GM19395 (cell line): Measurements from ENCODE around the gene MYMX.
"Not testable (repeated sequence)": the region's sequence is repeated elsewhere in the genome, so short reads cannot be mapped to it uniquely, and the experiment has no call there.

Experiments used
- ATAC-seq: cut with Tn5 transposase; IDR thresholded peaks from one replicate; pipeline ENCODE4 v1.9.1; 2021; ENCODE audit warnings: mild to moderate bottlenecking, moderate library complexity; ENCODE audit not compliant: unreplicated experiment

The MYMX gene

GRCh38 chr6:44230034-44230675 is 13.4 kb downstream of the MYMX start:
- ATAC-seq, result no peak

DNA sequence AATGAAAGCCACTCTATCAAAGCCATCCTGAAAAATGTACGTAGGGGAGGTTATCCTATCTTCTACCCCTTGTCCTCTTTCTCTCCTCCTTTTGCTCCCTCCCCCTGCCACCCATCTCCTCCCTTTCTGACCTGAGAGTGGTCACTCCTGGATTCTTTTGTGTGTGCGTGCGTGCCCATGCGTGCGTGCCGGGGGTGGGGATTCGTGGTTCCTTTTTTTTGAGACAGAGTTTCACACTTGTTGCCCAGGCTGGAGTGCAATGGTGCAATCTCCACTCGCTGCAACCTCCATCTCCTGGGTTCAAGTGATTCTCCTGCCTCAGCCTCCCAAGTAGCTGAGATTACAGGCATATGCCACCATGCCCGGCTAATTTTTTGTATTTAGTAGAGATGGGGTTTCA is 14.7 kb downstream of the MYMX start:
- not testable (repeated sequence) for ATAC-seq

DNA sequence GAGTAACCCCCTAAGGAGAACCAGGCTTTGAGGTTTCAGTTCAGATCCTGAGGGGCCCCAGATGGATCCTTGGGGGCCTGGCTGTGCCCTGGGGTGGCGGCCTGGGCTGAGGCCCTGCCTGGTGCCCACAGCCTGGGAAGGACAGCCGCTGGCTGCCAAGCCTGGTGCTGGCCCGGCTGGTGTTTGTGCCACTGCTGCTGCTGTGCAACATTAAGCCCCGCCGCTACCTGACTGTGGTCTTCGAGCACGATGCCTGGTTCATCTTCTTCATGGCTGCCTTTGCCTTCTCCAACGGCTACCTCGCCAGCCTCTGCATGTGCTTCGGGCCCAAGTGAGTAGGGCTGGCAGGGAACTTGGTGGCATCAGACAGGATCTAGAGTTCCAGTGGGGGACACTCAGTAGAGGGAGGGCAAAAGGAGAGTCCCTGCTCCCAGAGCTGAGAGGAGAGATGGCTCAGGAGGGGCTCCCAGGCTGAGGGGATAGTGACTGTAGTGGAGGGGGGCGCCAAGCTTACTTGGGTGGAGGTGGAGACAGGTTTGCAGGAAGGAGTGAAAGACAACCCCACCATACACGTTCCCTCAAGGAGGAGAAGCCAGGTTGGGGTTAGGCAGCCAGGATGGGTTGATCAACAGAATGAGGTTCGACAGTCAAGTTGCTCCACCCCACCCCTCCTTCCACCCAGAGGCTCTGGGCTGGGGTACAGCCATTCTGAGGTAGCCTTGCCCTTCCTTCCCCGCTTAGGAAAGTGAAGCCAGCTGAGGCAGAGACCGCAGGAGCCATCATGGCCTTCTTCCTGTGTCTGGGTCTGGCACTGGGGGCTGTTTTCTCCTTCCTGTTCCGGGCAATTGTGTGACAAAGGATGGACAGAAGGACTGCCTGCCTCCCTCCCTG is 16.2 kb downstream of the MYMX start:
- no peak for ATAC-seq

- ATAC-seq, result no peak
These were observed 16.9 kb downstream of the MYMX start for GRCh38 chr6:44233567-44234100.

GRCh38 chr6:44234101-44235025 is 17.6 kb downstream of the MYMX start:
- ATAC-seq, result no peak

DNA sequence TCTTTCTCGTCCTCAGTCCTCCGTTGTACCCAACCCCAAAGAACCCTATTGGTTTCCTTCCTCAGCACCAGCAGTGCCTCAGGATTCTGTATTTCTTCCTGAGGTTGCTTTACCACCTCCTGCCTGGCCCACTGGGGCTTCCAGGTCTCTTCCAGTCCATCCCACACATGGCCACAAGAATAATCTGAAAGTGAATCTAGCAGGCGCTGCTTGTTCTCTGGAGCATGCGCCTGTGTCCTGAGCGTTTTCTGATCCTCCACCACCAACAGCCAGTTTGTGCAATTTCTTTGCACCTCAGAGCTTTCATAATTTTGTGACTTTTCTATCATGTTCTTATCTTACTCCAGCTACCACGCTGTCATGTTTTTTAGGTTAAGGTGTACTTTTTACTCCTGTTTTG is 18.5 kb downstream of the MYMX start:
- no peak for ATAC-seq

- no peak for ATAC-seq
These were observed 19.3 kb downstream of the MYMX start for GRCh38 chr6:44235891-44236516.

GRCh38 chr6:44237021-44237812 is 20.5 kb downstream of the MYMX start:
- ATAC-seq, result peak; percentile 63

GRCh38 chr6:44237813-44238433 is 21.2 kb downstream of the MYMX start:
- ATAC-seq, result peak; percentile 85

GRCh38 chr6:44238687-44239350 is 22.1 kb downstream of the MYMX start:
- no peak for ATAC-seq

DNA sequence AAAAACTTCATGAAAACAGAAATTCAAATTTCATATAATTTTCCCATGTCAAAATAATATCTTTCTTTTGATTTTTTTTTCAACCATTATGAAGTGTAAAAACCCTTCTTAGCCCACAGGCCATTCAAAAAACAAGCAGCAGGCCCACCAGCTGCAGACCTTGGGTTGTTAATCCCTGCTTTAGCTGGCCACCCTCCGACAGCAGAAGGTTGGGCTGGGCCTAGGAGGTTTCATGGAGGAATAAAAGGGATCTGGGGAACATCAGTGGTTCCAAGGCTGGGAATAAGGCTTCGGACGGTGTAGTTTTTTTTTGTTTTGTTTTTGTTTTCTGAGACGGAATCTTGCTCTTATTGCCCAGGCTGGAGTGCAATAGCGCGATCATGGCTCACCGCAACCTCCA is 26.6 kb downstream of the MYMX start:
- no peak for ATAC-seq

DNA sequence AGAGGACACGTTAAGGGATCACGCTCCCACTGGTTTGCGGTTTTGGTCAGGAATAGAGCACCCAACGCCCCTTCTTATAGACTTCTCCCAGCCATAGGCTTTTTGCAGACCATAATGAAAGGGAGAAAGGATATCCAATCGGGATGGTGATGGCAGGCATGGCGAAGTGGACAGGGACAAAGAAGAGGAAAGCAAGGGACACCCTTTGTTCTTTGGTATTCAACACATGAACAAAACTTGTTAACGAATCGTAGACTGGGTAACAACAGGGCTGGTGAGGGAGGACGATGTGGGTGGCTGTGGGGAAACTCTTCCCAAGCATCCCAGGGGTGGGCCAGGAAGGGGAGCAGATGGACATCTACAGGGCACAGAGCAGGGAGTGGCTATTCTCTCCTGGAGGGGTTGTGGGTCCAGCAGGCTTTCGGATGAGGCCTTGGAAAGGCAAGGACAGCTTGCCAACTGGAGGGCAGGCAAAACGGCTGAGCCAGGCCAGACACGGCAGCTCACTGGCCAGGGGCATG is 28.7 kb downstream of the MYMX start:
- ATAC-seq, result no peak

DNA sequence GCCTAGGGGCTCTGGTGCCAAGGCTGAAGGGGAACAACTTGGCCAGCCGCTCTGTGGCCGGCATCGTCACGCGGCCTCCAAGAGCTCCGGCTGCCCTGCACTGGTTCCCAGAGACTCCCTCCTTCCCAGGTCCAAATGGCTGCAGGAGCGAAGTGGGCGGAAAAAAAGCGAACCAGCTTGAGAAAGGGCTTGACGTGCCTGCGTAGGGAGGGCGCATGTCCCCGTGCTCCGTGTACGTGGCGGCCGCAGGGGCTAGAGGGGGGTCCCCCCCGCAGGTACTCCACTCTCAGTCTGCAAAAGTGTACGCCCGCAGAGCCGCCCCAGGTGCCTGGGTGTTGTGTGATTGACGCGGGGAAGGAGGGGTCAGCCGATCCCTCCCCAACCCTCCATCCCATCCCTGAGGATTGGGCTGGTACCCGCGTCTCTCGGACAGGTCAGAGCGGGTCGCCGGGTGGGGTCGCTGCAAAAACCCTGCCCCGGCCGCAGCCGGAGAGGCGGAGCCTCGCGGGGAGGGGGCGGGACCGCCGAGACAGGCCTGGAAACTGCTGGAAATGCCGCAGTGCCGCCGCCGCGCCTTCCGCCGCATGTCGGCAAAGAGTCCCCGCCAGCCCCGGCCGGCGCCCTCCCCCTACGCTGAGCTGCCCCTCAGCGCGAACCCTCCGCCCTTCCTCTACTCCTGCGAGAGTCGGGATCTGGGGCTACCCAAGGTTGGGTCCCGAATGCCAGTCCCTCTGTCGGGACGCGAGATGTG is 29.4 kb downstream of the MYMX start:
- peak; percentile 50 for ATAC-seq

GRCh38 chr6:44246663-44247337 is 30.1 kb downstream of the MYMX start, which contains the start of gene HSP90AB1:
Gene HSP90AB1 (plus strand): TSS chr6:44247101. CDS start chr6:44248630, 1,529 bp downstream.
- ATAC-seq, result peak; percentile 66

DNA sequence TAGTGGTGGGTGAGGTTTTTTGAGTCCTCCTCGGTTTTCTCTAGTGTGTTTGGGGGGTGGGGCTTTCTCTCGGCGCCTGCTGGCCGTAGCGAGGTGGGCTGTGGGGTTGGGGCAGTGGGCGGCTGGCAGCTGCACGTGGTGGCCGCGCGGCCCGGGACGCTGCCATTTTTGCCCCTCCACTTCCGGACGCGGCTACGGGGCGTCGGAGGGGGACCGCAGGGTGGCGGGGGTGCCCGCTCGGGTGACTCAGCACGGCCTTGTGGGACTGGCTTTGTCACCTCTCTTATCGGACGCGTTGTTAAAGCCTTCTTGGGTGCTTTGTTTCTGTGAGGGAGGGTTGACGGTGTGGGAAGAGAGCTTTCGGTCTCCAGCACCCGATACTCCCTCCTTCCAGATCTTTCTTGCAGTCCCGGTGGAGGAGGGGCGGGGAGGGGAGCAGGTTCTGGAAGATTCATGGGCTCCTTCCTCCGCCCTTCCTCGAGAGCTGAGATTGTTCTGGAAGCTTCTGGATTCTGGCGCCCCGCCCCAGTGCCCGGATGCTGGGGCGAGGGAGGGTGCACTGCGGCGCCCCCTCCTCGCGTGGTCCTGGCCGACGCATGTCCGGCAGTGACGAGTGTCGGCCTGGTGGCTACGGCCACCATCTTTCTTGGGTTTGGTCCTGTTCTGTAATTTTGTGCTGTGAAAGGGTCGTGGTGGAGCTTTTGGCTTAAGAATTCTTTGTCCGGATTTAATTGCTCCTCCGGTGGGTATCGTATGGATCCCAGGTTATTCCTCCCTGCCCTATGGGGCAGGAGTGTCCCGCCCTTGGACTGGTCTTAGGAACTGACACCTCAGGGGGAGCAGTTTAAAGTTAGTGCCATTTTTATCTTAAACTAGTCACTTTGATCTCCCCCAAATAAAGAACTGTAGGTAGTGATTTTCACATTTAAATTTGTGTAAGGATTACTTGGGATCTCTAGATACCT is 30.9 kb downstream of the MYMX start:
- peak; percentile 36 for ATAC-seq

GRCh38 chr6:44248579-44248978 is 31.9 kb downstream of the MYMX start:
- no peak for ATAC-seq
